ENCODE results near the gene KRT82.

KRT82 gene

GRCh38 chr12:52439420-52439819, 33.3 kb upstream of the KRT82 start:
- no peak for DNase-seq (ENCODE audit: low spot score)
- TF ChIP-seq CTCF (IDR thresholded peaks at IDR 0.05; ENCODE audit: extremely low read depth, missing control alignments): no peak

DNA sequence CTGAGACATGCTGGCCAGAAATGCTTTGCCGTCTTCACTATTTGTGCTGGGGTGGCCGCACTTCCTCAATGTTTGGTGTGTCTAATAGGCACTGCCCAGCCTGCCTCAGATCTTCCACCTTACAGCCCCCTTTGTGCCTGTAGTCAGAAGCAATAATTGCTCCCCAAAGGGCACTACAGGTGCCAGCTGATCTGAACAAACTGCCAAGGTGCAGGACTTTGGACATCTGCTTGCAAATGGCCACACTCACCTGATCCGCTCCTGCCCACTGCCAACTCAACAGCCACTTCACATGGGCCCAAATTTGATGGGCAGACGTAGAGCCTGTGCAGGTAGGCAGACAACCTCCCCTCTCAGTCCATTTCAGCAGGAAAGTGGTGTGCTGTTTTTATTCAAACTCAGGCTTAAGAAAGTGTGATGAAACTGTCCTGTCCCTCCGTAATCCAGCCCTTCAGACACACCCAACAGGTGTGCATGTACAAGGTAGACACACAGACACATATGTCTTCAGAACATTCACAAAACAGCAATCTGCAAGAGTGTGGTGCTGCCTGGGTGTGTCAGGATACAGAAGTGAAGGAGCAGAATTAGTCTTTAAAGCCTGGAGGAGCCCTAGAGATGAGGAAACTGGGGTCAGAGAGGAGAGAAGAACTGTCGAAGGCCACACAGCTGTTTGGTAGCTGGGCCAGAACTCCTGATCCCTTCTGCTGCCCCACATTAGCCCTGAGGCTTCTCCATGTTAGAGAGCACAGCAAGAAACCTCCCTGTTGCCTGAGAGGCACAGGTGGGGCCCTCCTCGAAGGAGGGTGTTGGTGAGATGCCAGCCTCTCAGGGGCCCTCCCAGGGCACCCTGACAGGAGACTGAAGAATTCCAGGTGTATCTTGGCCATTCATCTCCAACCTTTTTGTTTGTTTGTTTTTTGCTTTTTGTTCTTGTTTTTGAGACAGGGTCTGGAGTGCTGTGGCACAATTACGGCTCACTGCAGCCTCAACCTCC, 32.5 kb upstream of the KRT82 start:
- DNase-seq (ENCODE audit: low spot score): no peak

DNA sequence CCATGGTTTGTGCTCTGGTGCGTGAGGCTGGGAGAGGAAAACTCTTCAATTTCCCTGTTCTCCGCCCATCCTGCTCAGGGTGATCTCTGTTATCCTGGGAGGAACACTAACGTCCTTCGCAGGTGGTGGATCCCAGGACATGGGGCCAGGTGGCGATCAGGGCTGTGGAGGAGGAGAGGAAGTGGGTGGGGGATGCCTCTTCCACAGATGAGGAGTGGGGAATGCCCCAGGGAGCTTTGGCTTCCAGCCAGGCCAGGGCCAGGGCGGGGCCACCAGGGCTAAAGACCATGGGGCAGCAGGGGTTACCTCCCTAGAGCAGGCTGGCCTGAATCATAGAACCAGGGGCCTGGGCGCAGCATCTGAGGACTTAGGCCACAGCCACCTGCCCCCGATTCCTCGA, 31.4 kb upstream of the KRT82 start:
- no peak for DNase-seq (ENCODE audit: low spot score)
- no peak for TF ChIP-seq CTCF (IDR thresholded peaks at IDR 0.05; ENCODE audit: extremely low read depth, missing control alignments)

More for the DNA sequence above, 32.5 kb upstream of the KRT82 start:
- TF ChIP-seq CTCF (IDR thresholded peaks at IDR 0.05; ENCODE audit: extremely low read depth, missing control alignments): no peak

GRCh38 chr12:52436828-52437474, 30.8 kb upstream of the KRT82 start:
- TF ChIP-seq CTCF (IDR thresholded peaks at IDR 0.05; ENCODE audit: extremely low read depth, missing control alignments): no peak
- DNase-seq (ENCODE audit: low spot score): no peak

GRCh38 chr12:52436000-52436827, 30.1 kb upstream of the KRT82 start:
- no peak for DNase-seq (ENCODE audit: low spot score)
- TF ChIP-seq CTCF (IDR thresholded peaks at IDR 0.05; ENCODE audit: extremely low read depth, missing control alignments): no peak

GRCh38 chr12:52435659-52435999, 29.5 kb upstream of the KRT82 start:
- no peak for TF ChIP-seq CTCF (IDR thresholded peaks at IDR 0.05; ENCODE audit: extremely low read depth, missing control alignments)
- no peak for DNase-seq (ENCODE audit: low spot score)
